HCT116 (cell line): ENCODE results near the gene KRTAP17-1. TPM values are rescaled to one million over a fixed set of nuclear protein-coding genes. Genes with fewer than 3 reads are reported as not detected.

Experiments used
- ATAC-seq: fragments of 200-7000 bp; cut with Tn5 transposase; 2 replicates; pipeline ENCODE4 v1.9.1; 2020; ENCODE audit warnings: mild to moderate bottlenecking, moderate library complexity
- BruUV-seq: library from RNA; stranded (reverse); fragments of 400-500 nt; replicated peaks from 2 replicates; lab custom pipeline; 2021; lab: Mats Ljungman, UMichigan
- CTCF ChIA-PET: fragments of 300-600 bp; sonication (Branson Sonifier 250); formaldehyde crosslinking; loops from one replicate; lab custom pipeline; 2021; ENCODE audit warnings: antibody characterized with exemption; lab: Charles Lee
- POLR2A ChIA-PET: fragments of 300-600, 350-600 bp; sonication (Branson Sonifier 250); formaldehyde crosslinking; loops from one replicate; lab custom pipeline; 2021; ENCODE audit warnings: antibody characterized with exemption; lab: Charles Lee
- RAD21 ChIA-PET, 2 experiments: fragments of 300-600 bp; sonication (Branson Sonifier 250); formaldehyde crosslinking; loops; one replicate each; lab custom pipeline; 2023; ENCODE audit warnings: low total read pairs in 2 of 2; ENCODE audit not compliant: uncharacterized antibody in 2 of 2, unreplicated experiment in 2 of 2, low non-redundant PET in 1 of 2; lab: Charles Lee
- DNase-seq: peaks from one replicate; pipeline ENCODE4 v3.0.0-alpha.2; 2010; ENCODE audit warnings: low read depth, low spot score
- H2AFZ ChIP-seq: fragments of 200-600 bp; shearing (Covaris generic), sonication (generic); 2 replicates; pipeline ENCODE4 v1.6.1; 2017; ENCODE audit warnings: low read depth, mixed run types, mixed read lengths, antibody characterized with exemption, low read length; ENCODE audit not compliant: poor library complexity, severe bottlenecking
- H3K27ac ChIP-seq: 2 replicates; pipeline ENCODE4 v1.5.1; 2012; ENCODE audit warnings: low read depth, low read length
- H3K27me3 ChIP-seq: fragments of 200-600 bp; sonication (generic); 2 replicates; pipeline ENCODE4 v1.6.1; 2016; ENCODE audit warnings: mixed run types, low read length, mixed read lengths; ENCODE audit not compliant: insufficient read depth
- H3K36me3 ChIP-seq, 2 experiments: fragments of 200-500 bp in 1 of 2; fragments of 200-600 bp in 1 of 2; sonication (Bioruptor generic) in 1 of 2; sonication (generic) in 1 of 2; 2 replicates each; pipeline versions ENCODE4 v1.5.1 to v1.6.1; 2014 to 2016; ENCODE audit warnings: low read length in 2 of 2, inconsistent platforms in 1 of 2, mixed read lengths in 1 of 2, mixed run types in 1 of 2; ENCODE audit not compliant: insufficient read depth in 2 of 2, control insufficient read depth in 1 of 2
- H3K4me1 ChIP-seq, 2 experiments: fragments of 200-600 bp in 1 of 2; sonication (generic) in 1 of 2; 2 replicates each; pipeline versions ENCODE4 v1.5.1 to v1.6.1; 2012 to 2017; ENCODE audit warnings: low read length in 2 of 2, inconsistent platforms in 1 of 2, mild to moderate bottlenecking in 1 of 2, mixed read lengths in 1 of 2, mixed run types in 1 of 2, moderate library complexity in 1 of 2; ENCODE audit not compliant: insufficient read depth in 2 of 2, control insufficient read depth in 1 of 2
- H3K4me2 ChIP-seq: fragments of 200-600 bp; sonication (generic); 2 replicates; pipeline ENCODE4 v1.6.1; 2017; ENCODE audit warnings: mixed run types, low read length, mixed read lengths
- H3K4me3 ChIP-seq, 2 experiments: fragments of 200-600 bp in 1 of 2; sonication (generic) in 1 of 2; replicated peaks in 1 of 2; 2 replicates each; pipeline ENCODE4 v1.5.1; 2011 to 2016; ENCODE audit warnings: low read length in 2 of 2, control low read depth in 1 of 2, low read depth in 1 of 2, mild to moderate bottlenecking in 1 of 2, mixed read lengths in 1 of 2, mixed run types in 1 of 2
- H3K79me2 ChIP-seq: fragments of 200-600 bp; sonication (generic); 2 replicates; pipeline ENCODE4 v1.6.1; 2017; ENCODE audit warnings: mild to moderate bottlenecking, mixed run types, low read length, moderate library complexity, mixed read lengths; ENCODE audit not compliant: insufficient read depth
- H3K9ac ChIP-seq: fragments of 200-600 bp; sonication (generic); 2 replicates; pipeline ENCODE4 v1.6.1; 2016; ENCODE audit warnings: low read length, mixed read lengths
- H3K9me2 ChIP-seq: fragments of 200-600 bp; sonication (generic), shearing (Covaris generic); 2 replicates; pipeline ENCODE4 v1.6.1; 2017; ENCODE audit warnings: mixed run types, mild to moderate bottlenecking, moderate library complexity; ENCODE audit not compliant: insufficient read depth
- H3K9me3 ChIP-seq, 2 experiments: fragments of 200-500 bp in 1 of 2; fragments of 200-600 bp in 1 of 2; sonication (Bioruptor generic) in 1 of 2; sonication (generic) in 1 of 2; 2 replicates each; pipeline ENCODE4 v1.6.1; 2014 to 2017; ENCODE audit warnings: low read length in 2 of 2, mixed read lengths in 2 of 2, inconsistent platforms in 1 of 2, low read depth in 1 of 2, mild to moderate bottlenecking in 1 of 2, mixed run types in 1 of 2, moderate library complexity in 1 of 2; ENCODE audit not compliant: control insufficient read depth in 1 of 2, insufficient read depth in 1 of 2
- H4K20me1 ChIP-seq: fragments of 200-600 bp; sonication (generic), shearing (Covaris generic); 2 replicates; pipeline ENCODE4 v1.6.1; 2017; ENCODE audit warnings: mixed run types, mild to moderate bottlenecking, moderate library complexity; ENCODE audit not compliant: insufficient read depth
- ATF3 ChIP-seq: IDR thresholded peaks from 2 replicates; pipeline ENCODE4 v1.6.1; 2012
- EGR1 ChIP-seq: IDR thresholded peaks from 2 replicates; pipeline ENCODE4 v1.6.1; 2012; ENCODE audit warnings: low read depth
- ELF1 ChIP-seq: IDR thresholded peaks from 2 replicates; pipeline ENCODE4 v1.6.1; 2012; ENCODE audit warnings: low read depth, borderline replicate concordance
- EZH2 ChIP-seq: fragments of 200-600 bp; sonication (generic); IDR thresholded peaks from 2 replicates; pipeline ENCODE4 v1.6.1; 2017; ENCODE audit warnings: antibody characterized with exemption, mixed run types
- EZH2phosphoT487 ChIP-seq: fragments of 200-600 bp; IDR thresholded peaks from 2 replicates; pipeline ENCODE4 v1.6.1; 2018; ENCODE audit warnings: antibody characterized with exemption, borderline replicate concordance
- FOSL1 ChIP-seq: IDR thresholded peaks from 2 replicates; pipeline ENCODE4 v1.6.1; 2012; ENCODE audit warnings: low read depth
- JUND ChIP-seq: IDR thresholded peaks from 2 replicates; pipeline ENCODE4 v1.6.1; 2012
- MAX ChIP-seq: IDR thresholded peaks from 2 replicates; pipeline ENCODE4 v1.6.1; 2012
- POLR2A ChIP-seq: IDR thresholded peaks from 2 replicates; pipeline ENCODE4 v1.7.0; 2011; ENCODE audit warnings: borderline replicate concordance; ENCODE audit not compliant: insufficient read depth, insufficient read length; ENCODE audit errors: extremely low read depth
- POLR2AphosphoS5 ChIP-seq: IDR thresholded peaks from 2 replicates; pipeline ENCODE4 v1.6.1; 2011; ENCODE audit warnings: mild to moderate bottlenecking, low read depth, low read length, moderate library complexity
- REST ChIP-seq: IDR thresholded peaks from 2 replicates; pipeline ENCODE4 v1.6.1; 2012; ENCODE audit warnings: low read depth
- SIN3A ChIP-seq: IDR thresholded peaks from 2 replicates; pipeline ENCODE4 v1.6.1; 2012; ENCODE audit warnings: low read depth
- SP1 ChIP-seq: IDR thresholded peaks from 2 replicates; pipeline ENCODE4 v1.6.1; 2012; ENCODE audit warnings: low read depth
- ZBTB33 ChIP-seq: IDR thresholded peaks from 2 replicates; pipeline ENCODE4 v1.6.1; 2011; ENCODE audit warnings: mild to moderate bottlenecking, low read length, moderate library complexity; ENCODE audit not compliant: insufficient replicate concordance; ENCODE audit errors: extremely low read depth
- ZFX ChIP-seq: fragments of 450-650 bp; IDR thresholded peaks from 2 replicates; pipeline ENCODE4 v1.6.1; 2017
- intact Hi-C: fragments of 100-400 bp; cut with micrococcal nuclease; formaldehyde crosslinking; loops from 2 replicates; pipeline ENCODE4 v1.10.0; 2022
- total RNA-seq: library from RNA; stranded (reverse); gene quantifications from one replicate; pipeline ENCODE4 v1.2.1, GENCODE V29; 2021; ENCODE audit not compliant: unreplicated experiment

The KRTAP17-1 gene
- total RNA-seq, 1 experiment from 2014 or later = not detected

GRCh38 chr17:41333836-41334235, 18.3 kb upstream of the KRTAP17-1 start:
- no TSS peak for BruUV-seq
- ChIA-PET RAD21 (no interaction called here), CTCF (interaction anchor here (0.9 kb wide), 1 partner anchor 10 kb away, joined by 3 read pairs; no protein-coding TSS in a partner anchor), POLR2A (no interaction called here)
- no peak overlapping the region for H3K4me3 ChIP-seq
- no peak overlapping the region for H3K9ac ChIP-seq
- no peaks in the 10 kb centered on the region for H3K27me3 ChIP-seq
- no peaks in the 10 kb centered on the region for H4K20me1 ChIP-seq
- DNase-seq (no peak), ATAC-seq (no peak)
- H3K27ac ChIP-seq = no peak overlapping the region
- no peak overlapping the region for H2AFZ ChIP-seq
- H3K9me3 ChIP-seq = peaks cover 0 to 4% of the 10 kb centered on the region in 2 experiments; a peak in 1 of 4 replicates
- H3K9me2 ChIP-seq = no peaks in the 10 kb centered on the region
- no peak for TF ChIP-seq MAX
- H3K4me1 ChIP-seq = peaks cover 3 to 25% of the 10 kb centered on the region in 2 experiments; a peak in 3 of 4 replicates
- H3K4me2 ChIP-seq = no peak overlapping the region
- intact Hi-C loops = no loop called here
- no peaks in the 10 kb centered on the region for H3K36me3 ChIP-seq
- no peaks in the 10 kb centered on the region for H3K79me2 ChIP-seq

- CTCF ChIA-PET = no interaction called here
- RAD21 ChIA-PET = no interaction called here
Observed at GRCh38 chr17:41333098-41333497, 17.6 kb upstream of the KRTAP17-1 start.

More at GRCh38 chr17:41333098-41333497, 17.6 kb upstream of the KRTAP17-1 start:
- H3K9ac ChIP-seq = no peak overlapping the region
- POLR2A ChIA-PET = no interaction called here
- H2AFZ ChIP-seq = no peak overlapping the region
- no peak overlapping the region for H3K4me3 ChIP-seq
- H3K4me2 ChIP-seq = no peak overlapping the region
- H3K79me2 ChIP-seq = no peaks in the 10 kb centered on the region
- no peak for ATAC-seq
- BruUV-seq = no TSS peak
- TF ChIP-seq SIN3A = no peak
- no peak for TF ChIP-seq FOSL1
- TF ChIP-seq ZBTB33 = no peak
- TF ChIP-seq ZFX = no peak
- no peak for TF ChIP-seq SP1
- no peak for TF ChIP-seq JUND
- no peak for TF ChIP-seq REST
- TF ChIP-seq ELF1 = no peak
- no peak for TF ChIP-seq POLR2AphosphoS5
- no peak for TF ChIP-seq ATF3
- TF ChIP-seq EGR1 = no peak
- no peak for TF ChIP-seq EZH2phosphoT487
- no peak for TF ChIP-seq EZH2
- no peak for TF ChIP-seq POLR2A
- no peak overlapping the region for H3K27ac ChIP-seq
- H3K9me3 ChIP-seq = peaks cover 0 to 4% of the 10 kb centered on the region in 2 experiments; a peak in 1 of 4 replicates
- H3K36me3 ChIP-seq = no peaks in the 10 kb centered on the region
- no peaks in the 10 kb centered on the region for H3K9me2 ChIP-seq
- H3K4me1 ChIP-seq = peaks cover 3 to 27% of the 10 kb centered on the region in 2 experiments; a peak in 3 of 4 replicates
- H3K27me3 ChIP-seq = no peaks in the 10 kb centered on the region
- intact Hi-C loops = no loop called here
- no peak for DNase-seq
- no peaks in the 10 kb centered on the region for H4K20me1 ChIP-seq
